Measurements from ENCODE around the gene STRIP2. TPM values are rescaled to one million over a fixed set of nuclear protein-coding genes. Genes with fewer than 3 reads are reported as not detected.
A peak's percentile ranks its signal among the peaks of the same experiment; 100 is the strongest.
"Not testable (repeated sequence)": the region's sequence is repeated elsewhere in the genome, so short reads cannot be mapped to it uniquely, and the experiment has no call there.

Gene STRIP2
- total and polyA plus RNA-seq, 9 of the 15 experiments (the other 6 are each of a cell fraction or from before 2014, with no cell fraction given): 10.1 to 81.8 (median 42.3) TPM

- Histone ChIP-seq H3K4me2 (ENCODE audit: insufficient read depth, low read length) (no peak overlapping the region), H3K79me2 (ENCODE audit: control insufficient read depth, insufficient read depth, low read length) (no peaks in the 10 kb centered on the region), H2AFZ (ENCODE audit: low read depth, low read length) (no peak overlapping the region), H3K27ac (ENCODE audit: extremely low read depth, low read depth, low read length) (no peak overlapping the region), H3K9ac (ENCODE audit: insufficient read depth in 1 of 2, low read depth in 2 of 2, low read length in 2 of 2) (no peak overlapping the region), H3K9me1 (ENCODE audit: control insufficient read depth, insufficient read depth, low read length) (no peaks in the 10 kb centered on the region), H3K36me3 (ENCODE audit: control insufficient read depth, insufficient read depth, low read length) (peaks cover 77% of the 10 kb centered on the region), H3K4me1 (replicated peaks in 1 of 2; ENCODE audit: control insufficient read depth in 2 of 2, insufficient read depth in 2 of 2, low read length in 2 of 2) (no peaks in the 10 kb centered on the region), H3K27me3 (ENCODE audit: control insufficient read depth in 2 of 2, insufficient read depth in 2 of 2, low read length in 2 of 2) (no peaks in the 10 kb centered on the region), H3K4me3 (no peak overlapping the region), H3K9me3 (replicated peaks; ENCODE audit: control insufficient read depth, insufficient read depth, low read depth, low read length) (no peaks in the 10 kb centered on the region), H4K20me1 (replicated peaks; ENCODE audit: control insufficient read depth, insufficient read depth, low read length) (no peaks in the 10 kb centered on the region)
- DNase-seq (ENCODE audit: extremely low read depth in 1 of 4, low spot score in 3 of 4) (no peak), FAIRE-seq (no peak), ATAC-seq (no peak)
- intact Hi-C loops (cut with micrococcal nuclease) (no loop called here), in situ Hi-C loops (cut with MboI) (no loop called here)
- CTCF ChIA-PET (ENCODE audit: low intra/inter-chr PET ratio): interaction anchor here (0.5 kb wide), 1 partner anchor 106 kb away, joined by 3 read pairs; no protein-coding TSS in a partner anchor
- no TSS peak for BruUV-seq (replicated peaks)
- no peak for TF ChIP-seq GATA2 (CRISPR knock-in tag; IDR thresholded peaks at IDR 0.05)
- TF ChIP-seq CEBPG (CRISPR knock-in tag; IDR thresholded peaks at IDR 0.05): no peak
- peak in 1 of 2 experiments; percentile 48; a peak in 1 of 4 replicates for TF ChIP-seq CEBPG (tag; conservative IDR thresholded peaks at IDR 0.05 in 1 of 2, IDR thresholded peaks at IDR 0.05 in 1 of 2)
- POLR2A ChIA-PET: interaction anchor here (0.6 to 1.0 kb wide), 3 partner anchors 16 to 63 kb away, joined by 3 read pairs; no protein-coding TSS in a partner anchor
- 98% methylated on average over 6 of the region's 6 CpGs for WGBS (ENCODE audit: insufficient coverage, low coverage, missing lambda C conversion rate)
These were observed 46.6 kb downstream of the STRIP2 start for GRCh38 chr7:129480674-129481363.

DNA sequence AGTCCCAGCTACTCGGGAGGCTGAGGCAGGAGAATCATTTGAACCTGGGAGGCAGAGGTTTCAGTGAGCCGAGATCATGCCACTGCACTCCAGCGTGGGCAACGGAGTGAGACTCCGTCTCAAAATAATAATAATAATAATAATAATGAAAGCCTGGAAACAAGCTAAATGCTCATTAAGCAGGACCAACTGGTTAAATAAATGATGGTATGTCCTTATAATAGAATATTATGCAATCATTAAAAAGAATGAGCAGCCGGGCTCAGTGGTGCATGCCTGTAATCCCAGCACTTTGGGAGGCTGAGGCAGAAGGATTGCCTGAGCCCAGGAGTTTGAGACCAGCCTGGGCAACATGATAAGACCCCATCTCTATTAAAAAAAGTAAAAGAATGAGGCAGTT lies 47.1 kb downstream of the STRIP2 start:
- peak; percentile 32 for TF ChIP-seq RBM25 (IDR thresholded peaks at IDR 0.05; ENCODE audit: low read depth, low read length, severe bottlenecking)
- H3K9me1 ChIP-seq (ENCODE audit: control insufficient read depth, insufficient read depth, low read length); H3K9me3 ChIP-seq (replicated peaks; ENCODE audit: control insufficient read depth, insufficient read depth, low read depth, low read length); H3K4me3 ChIP-seq; H3K27me3 ChIP-seq (ENCODE audit: control insufficient read depth in 2 of 2, insufficient read depth in 2 of 2, low read length in 2 of 2); H3K27ac ChIP-seq (ENCODE audit: extremely low read depth, low read depth, low read length); H4K20me1 ChIP-seq (replicated peaks; ENCODE audit: control insufficient read depth, insufficient read depth, low read length); in situ Hi-C loops (cut with MboI); intact Hi-C loops (cut with micrococcal nuclease); DNase-seq (ENCODE audit: extremely low read depth in 1 of 4, low spot score in 3 of 4); H3K4me1 ChIP-seq (replicated peaks in 1 of 2; ENCODE audit: control insufficient read depth in 2 of 2, insufficient read depth in 2 of 2, low read length in 2 of 2); H2AFZ ChIP-seq (ENCODE audit: low read depth, low read length); H3K4me2 ChIP-seq (ENCODE audit: insufficient read depth, low read length); ATAC-seq; CTCF ChIA-PET (ENCODE audit: low intra/inter-chr PET ratio); FAIRE-seq; H3K79me2 ChIP-seq (ENCODE audit: control insufficient read depth, insufficient read depth, low read length); BruUV-seq (replicated peaks); H3K9ac ChIP-seq (ENCODE audit: insufficient read depth in 1 of 2, low read depth in 2 of 2, low read length in 2 of 2); TF ChIP-seq CEBPG (CRISPR knock-in tag; IDR thresholded peaks at IDR 0.05): not testable (repeated sequence)
- TF ChIP-seq CEBPG (tag; conservative IDR thresholded peaks at IDR 0.05 in 1 of 2, IDR thresholded peaks at IDR 0.05 in 1 of 2): peak; percentile 50 to 55; a peak in 3 of 4 replicates
- POLR2A ChIA-PET: interaction anchor here (0.6 to 1.0 kb wide), 3 partner anchors 15 to 63 kb away, joined by 3 read pairs; no protein-coding TSS in a partner anchor
- WGBS (ENCODE audit: insufficient coverage, low coverage, missing lambda C conversion rate): 92% methylated on average over 6 of the region's 6 CpGs
- H3K36me3 ChIP-seq (ENCODE audit: control insufficient read depth, insufficient read depth, low read length): peaks cover 81% of the 10 kb centered on the region

Data from K562 (cell line).